GM12878 (cell line): ENCODE results near the gene MAPK8IP1. TPM values are rescaled to one million over a fixed set of nuclear protein-coding genes. Genes with fewer than 3 reads are reported as not detected.

Experiments used
- ATAC-seq: fragments of 200-7000 bp; cut with Tn5 transposase; 3 replicates; pipeline ENCODE4 v1.9.1; 2020; ENCODE audit warnings: mild to moderate bottlenecking, moderate library complexity
- BruUV-seq: library from RNA; stranded (reverse); fragments of 400-500 nt; replicated peaks from 2 replicates; lab custom pipeline; 2021; lab: Mats Ljungman, UMichigan
- CTCF ChIA-PET: fragments of 300-600 bp; sonication (Branson Sonifier 250); formaldehyde crosslinking; extraction: SDS; loops from one replicate; lab custom pipeline; 2021; ENCODE audit warnings: inconsistent platforms; lab: Yijun Ruan, JAX
- POLR2A ChIA-PET: fragments of 350-600 bp; formaldehyde crosslinking; extraction: SDS; loops from one replicate; lab custom pipeline; 2021; ENCODE audit warnings: inconsistent platforms; lab: Charles Lee
- RAD21 ChIA-PET: fragments of 300-600 bp; sonication (Branson Sonifier 250); formaldehyde crosslinking; loops from one replicate; lab custom pipeline; 2023; ENCODE audit warnings: antibody characterized with exemption; ENCODE audit not compliant: unreplicated experiment; lab: Charles Lee
- SMC1A ChIA-PET: fragments of 300-600 bp; sonication (Branson Sonifier 250); formaldehyde crosslinking; loops from one replicate; lab custom pipeline; 2023; ENCODE audit not compliant: unreplicated experiment, uncharacterized antibody; lab: Charles Lee
- DNase-seq: peaks from one replicate; pipeline ENCODE4 v3.0.0-alpha.2; 2011; ENCODE audit warnings: low read depth, low spot score
- FAIRE-seq: peaks from 3 replicates; lab custom pipeline; 2011; peaks lifted over from hg19 to GRCh38; lab: Jason Lieb, UNC
- H2AFZ ChIP-seq: 2 replicates; pipeline ENCODE4 v1.6.0; 2011; ENCODE audit warnings: low read depth, low read length, control low read depth; ENCODE audit not compliant: control insufficient read depth
- H3K27ac ChIP-seq: 2 replicates; pipeline ENCODE4 v1.5.1; 2011; ENCODE audit warnings: control low read depth; ENCODE audit not compliant: control insufficient read depth, insufficient read depth
- H3K27me3 ChIP-seq, 2 experiments: replicated peaks in 1 of 2; 2 replicates each; pipeline versions ENCODE4 v1.6.0 to v1.6.1; 2011; ENCODE audit warnings: low read length in 1 of 2; ENCODE audit not compliant: control insufficient read depth in 2 of 2, insufficient read depth in 2 of 2
- H3K36me3 ChIP-seq, 2 experiments: 2 replicates each; pipeline ENCODE4 v1.5.1; 2011; ENCODE audit warnings: low read length in 1 of 2; ENCODE audit not compliant: control insufficient read depth in 2 of 2, insufficient read depth in 2 of 2
- H3K4me1 ChIP-seq: 2 replicates; pipeline ENCODE4 v1.6.1; 2011; ENCODE audit warnings: mild to moderate bottlenecking, low read length, moderate library complexity, mixed read lengths; ENCODE audit not compliant: control insufficient read depth, insufficient read depth
- H3K4me2 ChIP-seq: 2 replicates; pipeline ENCODE4 v1.6.0; 2011; ENCODE audit warnings: control low read depth; ENCODE audit not compliant: control insufficient read depth, insufficient read depth
- H3K4me3 ChIP-seq: fragments of 200-600 bp; sonication (generic); 2 replicates; pipeline ENCODE4 v1.5.1; 2016
- H3K79me2 ChIP-seq: 2 replicates; pipeline ENCODE4 v1.6.0; 2011; ENCODE audit warnings: low read length; ENCODE audit not compliant: control insufficient read depth, insufficient read depth
- H3K9ac ChIP-seq: 2 replicates; pipeline ENCODE4 v1.8.0; 2011; ENCODE audit warnings: low read length, control low read depth, mixed read lengths; ENCODE audit not compliant: control insufficient read depth, insufficient read depth
- H3K9me3 ChIP-seq: replicated peaks from 3 replicates; pipeline ENCODE4 v1.5.1; 2011; ENCODE audit warnings: mild to moderate bottlenecking, low read length; ENCODE audit not compliant: control insufficient read depth, insufficient read depth
- H4K20me1 ChIP-seq: 2 replicates; pipeline ENCODE4 v1.6.0; 2011; ENCODE audit not compliant: control insufficient read depth, insufficient read depth
- BCL11A ChIP-seq: IDR thresholded peaks from 2 replicates; pipeline ENCODE4 v1.6.1; 2011; ENCODE audit warnings: low read depth, low read length
- CBFB ChIP-seq: IDR thresholded peaks from 2 replicates; pipeline ENCODE4 v1.6.1; 2016; ENCODE audit warnings: antibody characterized with exemption, low read depth
- CTCF ChIP-seq, 3 experiments: IDR thresholded peaks in 2 of 3; conservative IDR thresholded peaks in 1 of 3; 2 replicates each; pipeline ENCODE4 v1.5.1; 2011; ENCODE audit warnings: low read depth in 3 of 3, low read length in 3 of 3, mild to moderate bottlenecking in 3 of 3, control low read depth in 2 of 3, moderate library complexity in 2 of 3, inconsistent platforms in 1 of 3, mixed read lengths in 1 of 3; ENCODE audit not compliant: control insufficient read depth in 2 of 3, insufficient read depth in 1 of 3; ENCODE audit errors: extremely low read depth in 1 of 3
- EP300 ChIP-seq, 2 experiments: fragments of 150-350 bp in 1 of 2; IDR thresholded peaks; 2 replicates each; pipeline ENCODE4 v1.6.1; 2011 to 2012; ENCODE audit warnings: low read depth in 2 of 2, low read length in 2 of 2, borderline replicate concordance in 1 of 2, improper control_type of control experiment in 1 of 2, inconsistent platforms in 1 of 2; ENCODE audit not compliant: control insufficient read depth in 1 of 2
- ESRRA ChIP-seq: IDR thresholded peaks from 2 replicates; pipeline ENCODE4 v1.6.1; 2012; ENCODE audit warnings: mild to moderate bottlenecking, low read length, improper control_type of control experiment
- MYC ChIP-seq: IDR thresholded peaks from 2 replicates; pipeline ENCODE4 v1.6.1; 2011; ENCODE audit warnings: mild to moderate bottlenecking, low read length, moderate library complexity, inconsistent platforms; ENCODE audit not compliant: insufficient read depth, insufficient replicate concordance, insufficient read length, severe bottlenecking
- NR2C2 ChIP-seq: IDR thresholded peaks from 2 replicates; pipeline ENCODE4 v1.6.1; 2011; ENCODE audit warnings: borderline replicate concordance, low read depth; ENCODE audit not compliant: control insufficient read depth, insufficient read length
- RELA ChIP-seq: fragments of 450-650 bp; IDR thresholded peaks from 2 replicates; pipeline ENCODE4 v1.8.0; 2014; ENCODE audit warnings: borderline replicate concordance; ENCODE audit not compliant: partially characterized antibody
- SMAD5 ChIP-seq: IDR thresholded peaks from 2 replicates; pipeline ENCODE4 v1.6.1; 2016; ENCODE audit warnings: antibody characterized with exemption, low read depth
- SMC3 ChIP-seq: IDR thresholded peaks from 2 replicates; pipeline ENCODE4 v1.6.1; 2011; ENCODE audit warnings: low read length, improper control_type of control experiment, borderline replicate concordance
- SP1 ChIP-seq: IDR thresholded peaks from one replicate; pipeline ENCODE4 v1.6.1; 2011; ENCODE audit warnings: low read depth, low read length
- STAT3 ChIP-seq: IDR thresholded peaks from 2 replicates; pipeline ENCODE4 v1.6.1; 2011; ENCODE audit warnings: low read depth, low read length, improper control_type of control experiment
- WGBS: methylation state at CpG from one replicate; pipeline ENCODE4 v1.1.6; 2016; ENCODE audit warnings: low lambda C conversion rate; ENCODE audit not compliant: insufficient replicate concordance, insufficient coverage; ENCODE audit errors: missing lambda C conversion rate; 5-methylcytosine and 5-hydroxymethylcytosine counted together
- in situ Hi-C: fragments of 300-500 bp; cut with MboI; formaldehyde crosslinking; loops from 9 replicates; pipeline ENCODE4 v1.14.3; 2018; ENCODE audit warnings: mixed read lengths
- intact Hi-C: fragments of 100-400 bp; cut with micrococcal nuclease; formaldehyde crosslinking; loops from one replicate; pipeline ENCODE4 v1.14.2; 2022; ENCODE audit not compliant: unreplicated experiment
- polyA plus RNA-seq, 11 experiments: library from polyadenylated mRNA; depleted of rRNA in 4 of 11; unstranded in 6 of 11; stranded (reverse) in 5 of 11; fragments of >200 nt; fragmentation: Nextera tagmentation in 4 of 11; fragmentation: Illumina TruSeq in 1 of 11; extraction: Ambion mirVana in 4 of 11; extraction: Trizol in 1 of 11; gene quantifications; 1 replicate in 1 of 11; 2 replicates in 10 of 11; pipeline versions ENCODE4 v1.2.1 to v1.2.3, GENCODE V29; 2011 to 2016; ENCODE audit warnings: inconsistent platforms in 2 of 11, missing spikeins in 2 of 11, low read depth in 1 of 11
- total RNA-seq, 4 experiments: library from RNA; depleted of rRNA in 3 of 4; stranded (reverse); fragments of >200 nt in 3 of 4; fragmentation: Illumina TruSeq in 1 of 4; extraction: Trizol in 1 of 4; gene quantifications; 2 replicates each; pipeline versions ENCODE4 v1.2.1 to v1.2.3, GENCODE V29; 2013 to 2021
- TF ChIP-seq, protein P1 (sequence below): fragments of 450-650 bp; IDR thresholded peaks from 2 replicates; pipeline ENCODE4 v1.6.1; 2016; ENCODE audit warnings: mild to moderate bottlenecking

Gene MAPK8IP1
- total and polyA plus RNA-seq, 10 of the 15 experiments (the other 5 are each of a cell fraction or from before 2014, with no cell fraction given): 0.04 to 0.44 (median 0.11) TPM; not detected in 2

DNA sequence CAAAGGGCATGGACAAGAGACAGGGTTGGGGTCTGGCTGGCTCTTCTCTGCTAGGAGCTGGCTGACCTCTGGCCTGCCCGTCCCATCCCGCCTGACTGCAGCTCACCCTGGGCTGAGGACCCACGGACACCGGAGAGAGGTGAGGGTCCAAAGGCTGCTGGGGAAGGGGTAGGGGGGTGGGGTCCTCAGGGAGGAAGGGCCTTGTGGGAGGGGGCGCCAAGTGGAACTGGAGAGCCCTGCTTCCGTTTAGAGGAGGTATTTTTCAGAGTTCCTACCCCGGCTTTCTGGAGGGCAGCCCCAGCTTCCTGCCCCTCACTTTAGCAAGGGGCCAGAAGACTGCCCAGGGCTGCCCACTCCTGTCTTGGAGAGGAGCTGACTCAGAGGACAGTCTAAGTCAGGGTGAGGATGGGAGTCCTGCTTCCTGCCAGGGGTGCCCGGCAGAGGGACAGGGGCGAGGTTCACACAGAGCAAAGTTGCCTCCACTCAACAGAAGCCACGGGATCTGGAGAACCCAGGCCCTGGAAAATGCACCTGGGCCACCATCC is 44.1 kb downstream of the MAPK8IP1 start:
- 25% methylated on average over 10 of the region's 10 CpGs for WGBS
- peaks cover 6% of the 10 kb centered on the region for H4K20me1 ChIP-seq
- H3K9me3 ChIP-seq: no peaks in the 10 kb centered on the region
- H3K4me1 ChIP-seq: peaks cover 44% of the 10 kb centered on the region
- RAD21 ChIA-PET: interaction anchor here (1.0 to 3.2 kb wide), 10 partner anchors 9 to 189 kb away, joined by 3 to 29 read pairs (median 7); partner anchors contain the start of gene PEX16
- POLR2A ChIA-PET: interaction anchor here (0.6 to 3.1 kb wide), 5 partner anchors 9 to 188 kb away, joined by 3 to 27 read pairs (median 6); partner anchors contain the start of gene PEX16
- H3K36me3 ChIP-seq: peaks cover 3 to 5% of the 10 kb centered on the region in 2 experiments; a peak in 2 of 4 replicates
- peaks cover 0 to under 1% of the 10 kb centered on the region in 2 experiments; a peak in 2 of 4 replicates for H3K27me3 ChIP-seq
- H3K4me2 ChIP-seq: peak overlapping the region; percentile 69; the same call in 1 of the 2 replicates
- intact Hi-C loops: loop anchor here (1.0 kb wide), 2 partner anchors 11 to 193 kb away; no protein-coding TSS in a partner anchor
- no peak overlapping the region for H3K4me3 ChIP-seq
- DNase-seq (no peak), ATAC-seq (peak; percentile 39), FAIRE-seq (no peak)
- no TSS peak for BruUV-seq
- in situ Hi-C loops: no loop called here
- H3K9ac ChIP-seq: no peak overlapping the region
- SMC1A ChIA-PET: interaction anchor here (1.0 to 2.9 kb wide), 12 partner anchors 9 to 189 kb away, joined by 3 to 31 read pairs (median 6); partner anchors contain the start of genes CRY2 and PEX16
- no peaks in the 10 kb centered on the region for H3K79me2 ChIP-seq
- H2AFZ ChIP-seq: no peak overlapping the region
- TF ChIP-seq SP1: no peak
- TF ChIP-seq CBFB: no peak
- no peak for TF ChIP-seq BCL11A
- no peak for TF ChIP-seq RELA
- no peak for TF ChIP-seq STAT3
- TF ChIP-seq SMC3: no peak
- TF ChIP-seq, protein P1, sequence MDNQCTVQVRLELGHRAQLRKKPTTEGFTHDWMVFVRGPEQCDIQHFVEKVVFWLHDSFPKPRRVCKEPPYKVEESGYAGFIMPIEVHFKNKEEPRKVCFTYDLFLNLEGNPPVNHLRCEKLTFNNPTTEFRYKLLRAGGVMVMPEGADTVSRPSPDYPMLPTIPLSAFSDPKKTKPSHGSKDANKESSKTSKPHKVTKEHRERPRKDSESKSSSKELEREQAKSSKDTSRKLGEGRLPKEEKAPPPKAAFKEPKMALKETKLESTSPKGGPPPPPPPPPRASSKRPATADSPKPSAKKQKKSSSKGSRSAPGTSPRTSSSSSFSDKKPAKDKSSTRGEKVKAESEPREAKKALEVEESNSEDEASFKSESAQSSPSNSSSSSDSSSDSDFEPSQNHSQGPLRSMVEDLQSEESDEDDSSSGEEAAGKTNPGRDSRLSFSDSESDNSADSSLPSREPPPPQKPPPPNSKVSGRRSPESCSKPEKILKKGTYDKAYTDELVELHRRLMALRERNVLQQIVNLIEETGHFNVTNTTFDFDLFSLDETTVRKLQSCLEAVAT: no peak
- TF ChIP-seq EP300 (IDR thresholded peaks at IDR 0.05; ENCODE audit: borderline replicate concordance in 1 of 2, control insufficient read depth in 1 of 2, low read depth in 2 of 2, low read length in 2 of 2): no peak
- TF ChIP-seq CTCF (IDR thresholded peaks at IDR 0.05 in 2 of 3, conservative IDR thresholded peaks at IDR 0.05 in 1 of 3; ENCODE audit: control insufficient read depth in 2 of 3, extremely low read depth in 1 of 3, insufficient read depth in 1 of 3, low read depth in 3 of 3, low read length in 3 of 3): no peak
- no peak for TF ChIP-seq ESRRA
- TF ChIP-seq NR2C2: no peak
- TF ChIP-seq SMAD5: no peak
- no peak for TF ChIP-seq MYC
- H3K27ac ChIP-seq: peak overlapping the region; percentile 35
- CTCF ChIA-PET: interaction anchor here (0.7 to 3.3 kb wide), 11 partner anchors 10 to 184 kb away, joined by 3 to 20 read pairs (median 4); partner anchors contain the start of genes CRY2 and PEX16
